Astrocyte of the spinal cord (primary cell): ENCODE measurements around the gene WNT2.
"Not testable (repeated sequence)": the region's sequence is repeated elsewhere in the genome, so short reads cannot be mapped to it uniquely, and the experiment has no call there.

Experiments
- DNase-seq: peaks from one replicate; pipeline ENCODE4 v3.0.0; 2011; ENCODE audit warnings: low read depth, low spot score
- H3K4me3 ChIP-seq: 2 replicates; pipeline ENCODE4 v1.5.1; 2011; ENCODE audit warnings: low read depth, mild to moderate bottlenecking, low read length, moderate library complexity
- in situ Hi-C: cut with HindIII; loops from 2 replicates; pipeline ENCODE4 v1.10.0; 2017; ENCODE audit warnings: low sequenced_read_pairs
- TF ChIP-seq, protein P1 (sequence below): IDR thresholded peaks from 2 replicates; pipeline ENCODE4 v1.5.1; 2012; ENCODE audit warnings: low read depth, mild to moderate bottlenecking, low read length, inconsistent platforms

Gene WNT2

GRCh38 chr7:117312593-117313580 lies 10.0 kb downstream of the WNT2 start:
- no peak overlapping the region for H3K4me3 ChIP-seq
- TF ChIP-seq, protein P1, sequence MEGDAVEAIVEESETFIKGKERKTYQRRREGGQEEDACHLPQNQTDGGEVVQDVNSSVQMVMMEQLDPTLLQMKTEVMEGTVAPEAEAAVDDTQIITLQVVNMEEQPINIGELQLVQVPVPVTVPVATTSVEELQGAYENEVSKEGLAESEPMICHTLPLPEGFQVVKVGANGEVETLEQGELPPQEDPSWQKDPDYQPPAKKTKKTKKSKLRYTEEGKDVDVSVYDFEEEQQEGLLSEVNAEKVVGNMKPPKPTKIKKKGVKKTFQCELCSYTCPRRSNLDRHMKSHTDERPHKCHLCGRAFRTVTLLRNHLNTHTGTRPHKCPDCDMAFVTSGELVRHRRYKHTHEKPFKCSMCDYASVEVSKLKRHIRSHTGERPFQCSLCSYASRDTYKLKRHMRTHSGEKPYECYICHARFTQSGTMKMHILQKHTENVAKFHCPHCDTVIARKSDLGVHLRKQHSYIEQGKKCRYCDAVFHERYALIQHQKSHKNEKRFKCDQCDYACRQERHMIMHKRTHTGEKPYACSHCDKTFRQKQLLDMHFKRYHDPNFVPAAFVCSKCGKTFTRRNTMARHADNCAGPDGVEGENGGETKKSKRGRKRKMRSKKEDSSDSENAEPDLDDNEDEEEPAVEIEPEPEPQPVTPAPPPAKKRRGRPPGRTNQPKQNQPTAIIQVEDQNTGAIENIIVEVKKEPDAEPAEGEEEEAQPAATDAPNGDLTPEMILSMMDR = peak; percentile 40
- no peak for DNase-seq
- in situ Hi-C loops = no loop called here

DNA sequence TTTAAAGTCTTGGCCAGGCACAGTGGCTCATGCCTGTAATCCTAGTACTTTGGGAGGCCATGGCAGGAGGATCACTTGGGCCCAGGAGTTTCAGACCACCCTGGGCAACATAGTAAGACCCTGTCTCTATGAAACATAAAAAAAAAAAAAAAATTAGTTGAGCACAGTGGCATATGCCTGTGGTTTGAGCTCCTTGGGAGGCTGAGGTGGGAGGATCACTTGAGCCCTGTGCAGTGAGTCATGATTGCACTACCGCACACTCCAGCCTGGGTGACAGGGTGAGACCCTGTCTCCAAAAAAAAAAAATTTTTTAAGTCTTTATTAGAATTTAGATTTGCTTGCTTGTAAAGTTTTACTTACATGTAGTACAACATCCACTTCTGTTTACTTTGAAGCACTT lies 14.0 kb downstream of the WNT2 start:
- in situ Hi-C loops = no loop called here
- no peak overlapping the region for H3K4me3 ChIP-seq
- TF ChIP-seq, protein P1 = no peak
- DNase-seq = no peak

- in situ Hi-C loops = no loop called here
- DNase-seq = no peak
Observed at GRCh38 chr7:117302396-117302795, 20.5 kb downstream of the WNT2 start.

GRCh38 chr7:117300506-117300905 lies 22.4 kb downstream of the WNT2 start:
- DNase-seq, in situ Hi-C loops: not testable (repeated sequence)

More at GRCh38 chr7:117302396-117302795, 20.5 kb downstream of the WNT2 start:
- TF ChIP-seq, protein P1 = no peak
- no peak overlapping the region for H3K4me3 ChIP-seq

DNA sequence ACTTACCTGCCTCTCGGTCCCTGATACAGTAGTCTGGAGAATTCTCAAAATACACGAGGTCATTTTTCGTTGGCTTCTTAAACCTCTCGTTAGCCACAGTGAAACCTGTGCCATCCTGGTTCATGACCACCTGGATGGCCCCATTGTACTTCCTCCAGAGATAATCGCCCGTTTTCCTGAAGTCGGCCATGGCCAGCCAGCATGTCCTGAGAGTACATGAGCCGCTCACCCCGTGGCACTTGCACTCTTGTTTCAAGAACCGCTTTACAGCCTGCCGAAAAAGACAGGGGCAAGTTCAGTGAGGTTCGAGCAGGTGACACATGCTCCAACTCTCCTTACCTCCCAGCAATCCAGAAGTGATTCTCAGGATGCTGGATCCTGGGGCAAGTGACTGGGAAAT lies 25.3 kb downstream of the WNT2 start:
- TF ChIP-seq, protein P1 = no peak
- no peak for DNase-seq
- no peak overlapping the region for H3K4me3 ChIP-seq
- in situ Hi-C loops = no loop called here

More at GRCh38 chr7:117300506-117300905, 22.4 kb downstream of the WNT2 start:
- H3K4me3 ChIP-seq = not testable (repeated sequence)

DNA sequence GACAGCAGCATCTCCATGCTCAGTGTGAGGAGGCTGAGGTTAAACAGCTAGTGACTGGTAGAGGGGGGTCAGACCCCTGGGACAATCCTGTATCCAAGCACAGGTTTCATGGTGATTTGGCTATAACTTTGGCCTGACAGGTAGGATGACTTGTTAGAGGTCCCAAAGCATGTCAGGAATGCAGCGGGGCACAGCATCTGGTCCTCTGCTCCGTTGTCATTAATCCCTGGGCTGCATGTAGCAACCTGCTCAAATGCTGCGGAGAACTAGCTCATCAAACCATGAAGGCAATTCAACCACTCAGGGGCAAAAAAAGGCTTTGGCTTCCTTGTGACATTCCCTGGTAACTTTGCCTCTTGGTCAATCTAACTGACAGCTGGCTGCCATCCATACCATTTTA lies 26.8 kb downstream of the WNT2 start:
- in situ Hi-C loops = no loop called here
- TF ChIP-seq, protein P1 = no peak
- H3K4me3 ChIP-seq = no peak overlapping the region
- no peak for DNase-seq

DNA sequence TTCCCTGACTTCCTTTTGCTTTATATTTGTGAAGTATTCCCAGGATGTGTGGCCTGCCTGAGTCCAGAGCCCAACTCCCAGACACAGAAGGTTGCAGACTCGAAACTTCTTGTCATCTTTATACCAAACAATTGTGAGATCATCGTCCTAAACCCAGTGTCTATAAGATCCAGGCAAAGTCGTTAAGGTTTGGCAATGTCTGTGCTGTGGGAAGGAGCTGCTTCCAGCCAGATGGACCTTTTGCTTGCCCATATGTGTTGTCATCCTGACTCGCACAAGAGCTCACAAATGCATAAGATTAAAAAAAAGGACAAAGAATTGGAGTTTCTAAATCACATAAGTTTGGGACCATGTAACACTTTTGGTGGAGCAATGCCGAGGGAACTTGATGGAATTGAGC lies 37.0 kb downstream of the WNT2 start:
- no peak overlapping the region for H3K4me3 ChIP-seq
- peak; percentile 73 for DNase-seq
- in situ Hi-C loops = no loop called here
- TF ChIP-seq, protein P1 = no peak
